HepG2 (cell line): Measurements from ENCODE around the gene RASL10A. TPM values are rescaled to one million over a fixed set of nuclear protein-coding genes. Genes with fewer than 3 reads are reported as not detected.

Experiments
- ATAC-seq: fragments of 200-7000 bp; cut with Tn5 transposase; 3 replicates; pipeline ENCODE4 v1.9.1; 2020; ENCODE audit warnings: mild to moderate bottlenecking, moderate library complexity
- BruUV-seq: library from RNA; stranded (reverse); fragments of 400-500 nt; replicated peaks from 2 replicates; lab custom pipeline; 2021; lab: Mats Ljungman, UMichigan
- CTCF ChIA-PET: fragments of 300-600 bp; formaldehyde crosslinking; extraction: SDS; loops from one replicate; lab custom pipeline; 2021; ENCODE audit warnings: low total read pairs, inconsistent platforms, low intra/inter-chr PET ratio; lab: Yijun Ruan, JAX
- POLR2A ChIA-PET: fragments of 350-600 bp; sonication (Branson Sonifier 250); formaldehyde crosslinking; loops from one replicate; lab custom pipeline; 2020; ENCODE audit warnings: antibody characterized with exemption, inconsistent platforms; lab: Yijun Ruan, JAX
- DNase-seq: peaks from one replicate; pipeline ENCODE4 v3.0.0-alpha.2; 2015; ENCODE audit warnings: low spot score
- FAIRE-seq: peaks from 3 replicates; lab custom pipeline; 2011; peaks lifted over from hg19 to GRCh38; lab: Jason Lieb, UNC
- H2AFZ ChIP-seq: one replicate; pipeline ENCODE4 v1.6.1; 2011; ENCODE audit warnings: low read length, inconsistent platforms
- H3K27ac ChIP-seq: fragments of 300-600 bp; 3 replicates; pipeline ENCODE4 v1.8.0; 2011; ENCODE audit warnings: mixed run types, mild to moderate bottlenecking, mixed read lengths, low read length, inconsistent platforms; ENCODE audit not compliant: insufficient read depth; ENCODE audit errors: extremely low read length
- H3K27me3 ChIP-seq, 2 experiments: fragments of 200-600 bp in 1 of 2; 2 replicates in 1 of 2; 3 replicates in 1 of 2; pipeline versions ENCODE4 v1.6.0 to v1.8.0; 2011; ENCODE audit warnings: low read length in 2 of 2, mild to moderate bottlenecking in 2 of 2, moderate library complexity in 2 of 2, inconsistent platforms in 1 of 2; ENCODE audit not compliant: insufficient read depth in 2 of 2, control insufficient read depth in 1 of 2
- H3K36me3 ChIP-seq, 2 experiments: fragments of 200-600 bp in 1 of 2; replicated peaks in 1 of 2; 2 replicates in 1 of 2; 3 replicates in 1 of 2; pipeline versions ENCODE4 v1.5.1 to v1.8.0; 2011; ENCODE audit warnings: low read length in 2 of 2, inconsistent platforms in 1 of 2; ENCODE audit not compliant: insufficient read depth in 2 of 2, control insufficient read depth in 1 of 2
- H3K4me1 ChIP-seq: 2 replicates; pipeline ENCODE4 v1.5.1; 2012; ENCODE audit warnings: low read length, inconsistent platforms; ENCODE audit not compliant: insufficient read depth
- H3K4me2 ChIP-seq: 2 replicates; pipeline ENCODE4 v1.6.0; 2011; ENCODE audit warnings: low read depth, low read length, inconsistent platforms
- H3K4me3 ChIP-seq, 3 experiments: fragments of 200-600 bp in 1 of 3; sonication (generic), shearing (Covaris generic) in 1 of 3; replicated peaks in 1 of 3; 2 replicates each; pipeline ENCODE4 v1.5.1; 2011 to 2016; ENCODE audit warnings: low read length in 3 of 3, inconsistent platforms in 2 of 3, low read depth in 2 of 3, mild to moderate bottlenecking in 2 of 3, control low read depth in 1 of 3, mixed read lengths in 1 of 3; ENCODE audit not compliant: insufficient read depth in 1 of 3
- H3K79me2 ChIP-seq: one replicate; pipeline ENCODE4 v1.6.1; 2011; ENCODE audit warnings: low read length, inconsistent platforms; ENCODE audit not compliant: insufficient read depth
- H3K9ac ChIP-seq: 2 replicates; pipeline ENCODE4 v1.6.0; 2011; ENCODE audit warnings: mild to moderate bottlenecking, low read depth, low read length, inconsistent platforms; ENCODE audit not compliant: insufficient read depth
- H3K9me3 ChIP-seq: 2 replicates; pipeline ENCODE4 v1.5.1; 2012; ENCODE audit warnings: mild to moderate bottlenecking, low read length
- H4K20me1 ChIP-seq: 2 replicates; pipeline ENCODE4 v1.6.0; 2011; ENCODE audit warnings: inconsistent platforms, mild to moderate bottlenecking, low read length, moderate library complexity; ENCODE audit not compliant: insufficient read depth
- GPN1 ChIP-seq: sonication (generic); formaldehyde crosslinking; IDR thresholded peaks from 2 replicates; pipeline ENCODE4 v1.5.1; 2020; ENCODE audit warnings: missing genetic modification reagents, borderline replicate concordance
- KLF6 ChIP-seq: IDR thresholded peaks from 2 replicates; pipeline ENCODE4 v1.8.0; 2016; ENCODE audit warnings: missing biosample characterization, missing genetic modification reagents
- KMT2B ChIP-seq: IDR thresholded peaks from 2 replicates; pipeline ENCODE4 v1.6.1; 2016; ENCODE audit warnings: missing genetic modification reagents, missing compliant biosample characterization
- WGBS: methylation state at CpG from one replicate; pipeline ENCODE4 v1.1.6; 2017; ENCODE audit warnings: low lambda C conversion rate; 5-methylcytosine and 5-hydroxymethylcytosine counted together
- in situ Hi-C: cut with HindIII; loops from 2 replicates; pipeline ENCODE4 v1.10.0; 2017; ENCODE audit warnings: low pct_unique_long_range_greater_than_20kb; ENCODE audit not compliant: extremely low pct_ligation_motif_present
- intact Hi-C: fragments of 100-400 bp; cut with micrococcal nuclease; formaldehyde crosslinking; loops from one replicate; pipeline ENCODE4 v1.10.0; 2022; ENCODE audit not compliant: unreplicated experiment
- polyA plus RNA-seq, 8 experiments: library from polyadenylated mRNA; depleted of rRNA in 3 of 8; stranded (reverse) in 7 of 8; unstranded in 1 of 8; fragments of >200 nt; fragmentation: Illumina TruSeq in 4 of 8; extraction: Trizol in 4 of 8; gene quantifications; 2 replicates each; pipeline versions ENCODE4 v1.2.1 to v1.2.3, GENCODE V29; 2011 to 2016; ENCODE audit warnings: low read depth in 4 of 8, missing spikeins in 1 of 8, mixed read lengths in 1 of 8; ENCODE audit not compliant: insufficient read depth in 1 of 8
- total RNA-seq, 5 experiments: library from RNA; depleted of rRNA; stranded (reverse); fragments of >200 nt; fragmentation: Illumina TruSeq; extraction: Trizol; gene quantifications; 2 replicates each; pipeline ENCODE4 v1.2.3, GENCODE V29; 2016; ENCODE audit warnings: low read depth in 1 of 5

The RASL10A gene
- total and polyA plus RNA-seq, 2 of the 13 experiments (the other 11 are each of a cell fraction or from before 2014, with no cell fraction given): 0.05 to 0.22 TPM

DNA sequence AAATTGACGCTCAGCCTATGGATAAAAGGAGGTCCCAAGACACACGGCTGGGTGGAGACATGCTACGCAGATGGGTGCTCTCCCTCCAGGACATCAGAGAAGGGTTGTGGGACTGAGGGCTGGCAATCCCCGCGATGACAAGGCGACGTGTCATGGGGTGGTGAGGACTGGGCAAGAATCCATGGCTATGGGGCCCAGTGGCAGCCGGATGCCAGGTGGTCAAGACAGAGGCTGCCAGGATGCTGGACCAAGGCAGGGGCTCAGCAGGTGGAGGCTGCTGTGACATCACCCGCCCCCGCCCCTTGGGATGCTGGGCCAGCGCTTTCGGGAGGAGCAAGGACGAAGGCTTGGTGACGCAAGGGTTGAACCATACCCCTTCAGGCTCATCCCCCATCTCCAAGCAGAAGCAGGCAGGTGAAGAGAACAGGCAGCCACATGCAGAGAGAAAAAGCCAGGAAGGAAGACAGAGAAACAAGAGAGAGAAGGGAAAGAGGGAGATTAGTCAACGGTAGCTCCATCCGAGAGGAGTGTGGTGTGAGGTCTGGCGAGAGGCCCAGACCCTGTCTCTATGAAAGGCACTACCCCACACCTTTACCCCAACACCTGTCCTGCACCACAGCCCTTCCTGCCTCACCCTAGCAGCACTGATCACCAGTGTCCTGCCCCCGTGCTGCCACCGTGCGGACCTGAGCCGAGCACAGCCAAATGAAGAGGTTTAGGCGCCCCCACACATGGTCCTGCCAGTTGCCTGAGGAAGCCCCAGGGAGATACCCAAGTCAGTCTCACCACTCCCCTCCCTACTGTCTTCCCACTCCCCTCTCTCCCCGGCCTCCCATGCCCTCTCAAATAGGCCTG, 24.1 kb upstream of the RASL10A start:
- Histone ChIP-seq H3K79me2 (no peaks in the 10 kb centered on the region), H3K36me3 (peaks cover 18 to 42% of the 10 kb centered on the region in 2 experiments), H3K4me3 (no peak overlapping the region)
- no peak for ATAC-seq
- TF ChIP-seq KMT2B (CRISPR knock-in tag) (no peak), GPN1 (CRISPR knock-in tag) (no peak)
- TF ChIP-seq, all 625 proteins: peak for 0
- intact Hi-C loops: no loop called here
- Histone ChIP-seq H2AFZ (no peak overlapping the region), H3K9me3 (no peaks in the 10 kb centered on the region), H3K27ac (no peak overlapping the region), H3K4me2 (no peak overlapping the region), H3K9ac (no peak overlapping the region), H3K4me1 (peaks cover 38% of the 10 kb centered on the region), H4K20me1 (no peaks in the 10 kb centered on the region), H3K27me3 (no peaks in the 10 kb centered on the region)
- no TSS peak for BruUV-seq
- no peak for FAIRE-seq
- in situ Hi-C loops: no loop called here
- DNase-seq: no peak
- 98% methylated on average over 20 of the region's 23 CpGs for WGBS
- CTCF ChIA-PET: no interaction called here
- POLR2A ChIA-PET: no interaction called here

DNA sequence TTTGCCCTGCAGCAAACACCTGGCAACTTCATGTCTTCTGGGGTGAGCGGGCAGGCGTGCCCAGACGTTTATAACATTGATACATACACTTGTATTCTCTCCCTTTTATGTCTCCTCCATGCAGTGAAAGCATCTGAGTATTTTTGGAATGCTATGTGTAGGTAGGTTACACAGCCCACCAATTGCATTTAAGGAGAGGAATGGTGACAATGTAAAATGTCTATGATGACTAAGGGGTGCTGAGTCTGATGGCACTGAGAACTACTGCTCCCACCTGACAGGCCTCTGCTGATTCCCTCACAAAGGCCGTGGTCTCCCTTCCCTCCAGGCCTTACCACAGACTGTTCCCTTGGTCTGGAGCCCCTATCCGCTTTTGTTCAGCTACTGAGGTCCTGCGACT, 22.9 kb upstream of the RASL10A start:
- Histone ChIP-seq H2AFZ (no peak overlapping the region), H3K36me3 (peaks cover 18 to 45% of the 10 kb centered on the region in 2 experiments), H4K20me1 (no peaks in the 10 kb centered on the region), H3K4me3 (no peak overlapping the region), H3K27ac (no peak overlapping the region), H3K4me2 (no peak overlapping the region), H3K9ac (no peak overlapping the region), H3K9me3 (no peaks in the 10 kb centered on the region), H3K4me1 (peaks cover 34% of the 10 kb centered on the region), H3K79me2 (no peaks in the 10 kb centered on the region), H3K27me3 (no peaks in the 10 kb centered on the region)
- FAIRE-seq: no peak
- intact Hi-C loops: no loop called here
- no peak for ATAC-seq
- no peak for TF ChIP-seq KLF6 (CRISPR knock-in tag)
- ChIA-PET POLR2A (no interaction called here), CTCF (no interaction called here)
- no peak for DNase-seq
- BruUV-seq: no TSS peak
- 95% methylated on average over 6 of the region's 6 CpGs for WGBS
- in situ Hi-C loops: no loop called here
